OCI-LY3 (cell line): ENCODE measurements around the gene PTPRN2.

ENCODE experiments used
- H2AFZ ChIP-seq: fragments of 200-600, 300-600 bp; shearing (Covaris generic); 2 replicates; pipeline ENCODE4 v1.6.0; 2014; ENCODE audit warnings: antibody characterized with exemption, low read depth, low read length
- H3K27ac ChIP-seq: fragments of 200-600, 300-600 bp; sonication (generic); 2 replicates; pipeline ENCODE4 v1.5.1; 2014; ENCODE audit warnings: mild to moderate bottlenecking, low read length, moderate library complexity, mixed read lengths
- H3K27me3 ChIP-seq: fragments of 200-600, 300-600 bp; sonication (generic); 2 replicates; pipeline ENCODE4 v1.6.1; 2014; ENCODE audit warnings: low read depth, low read length, mixed read lengths
- H3K36me3 ChIP-seq: fragments of 200-600, 300-600 bp; sonication (generic); replicated peaks from 2 replicates; pipeline ENCODE3; 2014; ENCODE audit warnings: low read depth, low read length, mixed read lengths
- H3K4me1 ChIP-seq: fragments of 300-600, 200-600 bp; sonication (generic); 2 replicates; pipeline ENCODE4 v1.6.1; 2014; ENCODE audit warnings: low read length, mixed read lengths
- H3K4me2 ChIP-seq: fragments of 200-600, 300-600 bp; sonication (generic); 2 replicates; pipeline ENCODE4 v1.6.1; 2014; ENCODE audit warnings: low read length, mixed read lengths
- H3K4me3 ChIP-seq: fragments of 300-600, 200-600 bp; sonication (generic); 2 replicates; pipeline ENCODE4 v1.5.1; 2014; ENCODE audit warnings: antibody characterized with exemption, mild to moderate bottlenecking, low read length, moderate library complexity
- H3K79me2 ChIP-seq: fragments of 300-600, 200-600 bp; shearing (Covaris generic); 2 replicates; pipeline ENCODE4 v1.6.1; 2014; ENCODE audit warnings: mild to moderate bottlenecking, low read length, mixed read lengths
- H3K9ac ChIP-seq: fragments of 300-600, 200-600 bp; shearing (Covaris generic); 2 replicates; pipeline ENCODE4 v1.6.0; 2014; ENCODE audit warnings: mild to moderate bottlenecking, low read length, moderate library complexity
- H3K9me3 ChIP-seq: fragments of 200-600, 300-600 bp; shearing (Covaris generic); 2 replicates; pipeline ENCODE4 v1.6.1; 2014; ENCODE audit warnings: low read length, mixed read lengths; ENCODE audit not compliant: insufficient read depth
- H4K20me1 ChIP-seq: fragments of 200-600, 300-600 bp; sonication (generic); 2 replicates; pipeline ENCODE4 v1.6.1; 2016; ENCODE audit warnings: low read length, mixed read lengths; ENCODE audit not compliant: insufficient read depth
- EZH2phosphoT487 ChIP-seq: fragments of 200-600 bp; shearing (Covaris generic); IDR thresholded peaks from 2 replicates; pipeline ENCODE4 v1.6.1; 2018; ENCODE audit warnings: antibody characterized with exemption, mixed run types, low read depth
- TF ChIP-seq, protein P1 (sequence below): fragments of 200-600, 300-600 bp; sonication (generic); IDR thresholded peaks from 2 replicates; pipeline ENCODE4 v1.5.1; 2014; ENCODE audit warnings: antibody characterized with exemption, low read length, low read depth

Gene PTPRN2

DNA sequence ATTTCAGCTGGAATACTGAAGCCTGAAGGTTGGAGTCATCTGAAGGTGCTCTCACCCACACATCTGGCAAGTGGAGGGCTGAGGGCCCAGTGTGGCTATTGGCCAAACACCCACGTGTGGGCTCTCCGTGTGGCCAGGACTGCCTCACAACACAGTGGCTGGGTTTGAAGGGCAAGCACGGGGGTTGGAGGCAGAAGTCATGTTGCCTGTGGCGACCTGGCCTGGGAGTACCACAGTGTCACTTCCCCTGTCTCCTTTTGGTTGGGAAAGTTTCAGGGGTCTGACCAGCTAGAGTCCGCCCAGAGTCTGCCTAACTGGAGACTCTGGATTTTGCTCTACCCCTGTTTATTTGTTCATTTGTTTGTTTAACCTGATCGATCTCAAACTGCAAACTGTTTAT lies 1081.4 kb downstream of the PTPRN2 start:
- no peak overlapping the region for H3K9ac ChIP-seq
- no peak overlapping the region for H3K27ac ChIP-seq
- H3K4me1 ChIP-seq: no peaks in the 10 kb centered on the region
- peaks cover 26% of the 10 kb centered on the region for H3K27me3 ChIP-seq
- no peaks in the 10 kb centered on the region for H4K20me1 ChIP-seq
- no peak overlapping the region for H3K4me3 ChIP-seq
- H3K79me2 ChIP-seq: no peaks in the 10 kb centered on the region
- no peak overlapping the region for H3K4me2 ChIP-seq
- no peak overlapping the region for H2AFZ ChIP-seq
- TF ChIP-seq, protein P1, sequence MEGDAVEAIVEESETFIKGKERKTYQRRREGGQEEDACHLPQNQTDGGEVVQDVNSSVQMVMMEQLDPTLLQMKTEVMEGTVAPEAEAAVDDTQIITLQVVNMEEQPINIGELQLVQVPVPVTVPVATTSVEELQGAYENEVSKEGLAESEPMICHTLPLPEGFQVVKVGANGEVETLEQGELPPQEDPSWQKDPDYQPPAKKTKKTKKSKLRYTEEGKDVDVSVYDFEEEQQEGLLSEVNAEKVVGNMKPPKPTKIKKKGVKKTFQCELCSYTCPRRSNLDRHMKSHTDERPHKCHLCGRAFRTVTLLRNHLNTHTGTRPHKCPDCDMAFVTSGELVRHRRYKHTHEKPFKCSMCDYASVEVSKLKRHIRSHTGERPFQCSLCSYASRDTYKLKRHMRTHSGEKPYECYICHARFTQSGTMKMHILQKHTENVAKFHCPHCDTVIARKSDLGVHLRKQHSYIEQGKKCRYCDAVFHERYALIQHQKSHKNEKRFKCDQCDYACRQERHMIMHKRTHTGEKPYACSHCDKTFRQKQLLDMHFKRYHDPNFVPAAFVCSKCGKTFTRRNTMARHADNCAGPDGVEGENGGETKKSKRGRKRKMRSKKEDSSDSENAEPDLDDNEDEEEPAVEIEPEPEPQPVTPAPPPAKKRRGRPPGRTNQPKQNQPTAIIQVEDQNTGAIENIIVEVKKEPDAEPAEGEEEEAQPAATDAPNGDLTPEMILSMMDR: no peak
- no peak for TF ChIP-seq EZH2phosphoT487
- no peaks in the 10 kb centered on the region for H3K36me3 ChIP-seq
- no peaks in the 10 kb centered on the region for H3K9me3 ChIP-seq

DNA sequence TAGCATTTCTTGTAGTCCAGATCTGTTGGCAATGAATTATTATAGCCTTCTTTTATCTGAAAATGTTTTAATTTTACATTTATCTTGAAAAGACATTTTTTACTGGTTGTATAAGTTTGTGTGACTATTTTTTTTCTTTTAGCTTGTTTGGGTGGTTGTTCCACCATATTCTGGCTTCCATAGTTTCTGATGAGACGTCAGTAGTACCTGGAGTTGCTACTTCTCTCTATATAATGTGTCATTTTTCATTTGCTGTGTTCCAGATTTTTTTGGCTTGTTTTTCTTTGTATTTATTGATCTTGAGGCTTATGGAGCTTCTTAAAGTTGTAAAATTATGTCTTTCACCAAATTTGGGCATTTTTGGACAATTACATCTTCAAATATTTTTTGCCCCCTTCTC lies 1082.0 kb downstream of the PTPRN2 start:
- no peak for TF ChIP-seq EZH2phosphoT487
- TF ChIP-seq, protein P1: no peak
- H3K9ac ChIP-seq: no peak overlapping the region
- peaks cover 26% of the 10 kb centered on the region for H3K27me3 ChIP-seq
- H3K4me3 ChIP-seq: no peak overlapping the region
- no peaks in the 10 kb centered on the region for H3K9me3 ChIP-seq
- no peak overlapping the region for H3K27ac ChIP-seq
- no peaks in the 10 kb centered on the region for H3K79me2 ChIP-seq
- no peaks in the 10 kb centered on the region for H3K36me3 ChIP-seq
- no peak overlapping the region for H3K4me2 ChIP-seq
- no peak overlapping the region for H2AFZ ChIP-seq
- H3K4me1 ChIP-seq: no peaks in the 10 kb centered on the region
- H4K20me1 ChIP-seq: no peaks in the 10 kb centered on the region

DNA sequence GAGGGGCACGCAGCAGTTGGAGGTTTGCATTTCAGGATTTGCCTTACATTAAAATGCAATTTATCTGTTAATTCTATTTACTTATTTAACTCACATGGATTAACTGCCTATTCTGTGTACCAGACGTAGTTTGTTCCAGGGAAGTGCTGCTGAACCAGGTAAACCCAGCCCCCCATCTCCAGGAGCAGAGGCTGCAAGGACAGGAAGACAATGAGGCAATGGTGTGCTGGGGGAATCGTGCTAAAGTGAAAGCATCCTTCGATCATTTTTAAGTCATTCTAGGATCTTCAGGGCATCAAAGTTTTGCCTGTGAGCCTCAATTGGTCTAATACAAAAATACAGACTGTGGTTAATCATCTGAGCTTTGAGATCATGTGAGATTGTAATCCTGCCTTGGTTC lies 1084.4 kb downstream of the PTPRN2 start:
- no peaks in the 10 kb centered on the region for H3K36me3 ChIP-seq
- no peaks in the 10 kb centered on the region for H3K9me3 ChIP-seq
- H3K27me3 ChIP-seq: peaks cover 22% of the 10 kb centered on the region
- no peak overlapping the region for H3K27ac ChIP-seq
- no peaks in the 10 kb centered on the region for H4K20me1 ChIP-seq
- no peak for TF ChIP-seq EZH2phosphoT487
- TF ChIP-seq, protein P1: no peak
- no peak overlapping the region for H2AFZ ChIP-seq
- no peaks in the 10 kb centered on the region for H3K4me1 ChIP-seq
- no peak overlapping the region for H3K4me2 ChIP-seq
- H3K9ac ChIP-seq: no peak overlapping the region
- no peaks in the 10 kb centered on the region for H3K79me2 ChIP-seq
- H3K4me3 ChIP-seq: no peak overlapping the region

DNA sequence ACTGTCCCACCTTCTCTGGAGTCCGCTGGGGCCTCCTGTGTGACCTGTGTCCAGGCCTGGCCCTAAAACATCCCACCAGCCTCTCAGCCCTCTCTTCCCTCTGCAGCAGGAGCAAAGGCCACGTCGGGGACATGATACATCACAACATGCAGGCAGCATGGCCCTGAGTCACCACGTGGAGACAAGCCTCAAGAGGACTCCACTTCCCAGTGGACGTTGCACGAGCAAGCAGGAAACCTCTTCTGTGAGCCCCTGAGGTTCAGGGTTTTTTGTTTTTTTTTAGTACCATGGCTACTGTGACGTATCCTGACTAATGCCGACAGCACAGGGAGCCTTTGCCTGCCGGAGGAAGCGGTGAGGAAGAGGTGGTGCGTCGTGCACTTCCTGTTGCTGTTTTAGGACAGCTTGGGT lies 1084.9 kb downstream of the PTPRN2 start:
- no peaks in the 10 kb centered on the region for H3K79me2 ChIP-seq
- no peak overlapping the region for H2AFZ ChIP-seq
- H3K9ac ChIP-seq: no peak overlapping the region
- no peaks in the 10 kb centered on the region for H4K20me1 ChIP-seq
- H3K4me1 ChIP-seq: no peaks in the 10 kb centered on the region
- TF ChIP-seq, protein P1: no peak
- no peak for TF ChIP-seq EZH2phosphoT487
- no peak overlapping the region for H3K27ac ChIP-seq
- H3K4me2 ChIP-seq: no peak overlapping the region
- no peaks in the 10 kb centered on the region for H3K36me3 ChIP-seq
- H3K4me3 ChIP-seq: no peak overlapping the region
- no peaks in the 10 kb centered on the region for H3K9me3 ChIP-seq
- H3K27me3 ChIP-seq: peaks cover 22% of the 10 kb centered on the region
